WERI-Rb-1 (cell line): Measurements from ENCODE around the gene CDH6.

Experiments used
- DNase-seq: peaks from one replicate; pipeline ENCODE4 v3.0.0-alpha.2; 2020
- H3K27ac ChIP-seq: fragments of 250-450 bp; sonication (Bioruptor Pico); 2 replicates; pipeline ENCODE4 v1.5.1; 2020; ENCODE audit warnings: mild to moderate bottlenecking, moderate library complexity
- H3K27me3 ChIP-seq: fragments of 250-450 bp; sonication (Bioruptor Pico); 2 replicates; pipeline ENCODE4 v1.5.1; 2021; ENCODE audit warnings: mild to moderate bottlenecking, low read depth, moderate library complexity; ENCODE audit not compliant: insufficient read depth, severe bottlenecking
- H3K36me3 ChIP-seq: fragments of 250-450 bp; sonication (Bioruptor Pico); 2 replicates; pipeline ENCODE4 v1.5.1; 2020; ENCODE audit warnings: mild to moderate bottlenecking, moderate library complexity
- H3K4me3 ChIP-seq: 2 replicates; pipeline ENCODE4 v1.5.1; 2011; ENCODE audit warnings: low read depth, mild to moderate bottlenecking, control low read depth, low read length
- H3K9me3 ChIP-seq: fragments of 250-450 bp; sonication (Bioruptor Pico); 2 replicates; pipeline ENCODE4 v1.5.1; 2021; ENCODE audit warnings: mild to moderate bottlenecking, moderate library complexity; ENCODE audit not compliant: severe bottlenecking
- CTCF ChIP-seq: IDR thresholded peaks from 2 replicates; pipeline ENCODE4 v1.5.1; 2011; ENCODE audit warnings: low read depth, mild to moderate bottlenecking, control low read depth, inconsistent platforms, low read length

Gene CDH6

GRCh38 chr5:31214229-31214628, 20.7 kb downstream of the CDH6 start:
- no peak for TF ChIP-seq CTCF
- DNase-seq, result no peak
- Histone ChIP-seq H3K27ac (no peak overlapping the region), H3K9me3 (no peaks in the 10 kb centered on the region), H3K27me3 (no peaks in the 10 kb centered on the region), H3K36me3 (no peaks in the 10 kb centered on the region), H3K4me3 (no peak overlapping the region)

- Histone ChIP-seq H3K4me3 (no peak overlapping the region), H3K27ac (no peak overlapping the region), H3K9me3 (no peaks in the 10 kb centered on the region), H3K27me3 (no peaks in the 10 kb centered on the region), H3K36me3 (no peaks in the 10 kb centered on the region)
- DNase-seq, result no peak
- TF ChIP-seq CTCF, result no peak
These were observed 21.8 kb downstream of the CDH6 start for GRCh38 chr5:31215236-31215635.

GRCh38 chr5:31217446-31217845, 24.0 kb downstream of the CDH6 start:
- no peak for DNase-seq
- no peak for TF ChIP-seq CTCF
- H3K27me3 ChIP-seq, result no peaks in the 10 kb centered on the region
- no peak overlapping the region for H3K27ac ChIP-seq
- H3K4me3 ChIP-seq, result no peak overlapping the region
- H3K9me3 ChIP-seq, result no peaks in the 10 kb centered on the region
- H3K36me3 ChIP-seq, result no peaks in the 10 kb centered on the region

- no peak for TF ChIP-seq CTCF
These were observed 25.5 kb downstream of the CDH6 start for GRCh38 chr5:31218978-31219377.

GRCh38 chr5:31221001-31221400, 27.5 kb downstream of the CDH6 start:
- Histone ChIP-seq H3K27ac (no peak overlapping the region), H3K4me3 (no peak overlapping the region), H3K36me3 (no peaks in the 10 kb centered on the region), H3K27me3 (no peaks in the 10 kb centered on the region), H3K9me3 (no peaks in the 10 kb centered on the region)
- no peak for DNase-seq
- TF ChIP-seq CTCF, result no peak

More at GRCh38 chr5:31218978-31219377, 25.5 kb downstream of the CDH6 start:
- H3K27me3 ChIP-seq, result no peaks in the 10 kb centered on the region
- no peak for DNase-seq
- no peak overlapping the region for H3K27ac ChIP-seq
- no peaks in the 10 kb centered on the region for H3K9me3 ChIP-seq
- H3K4me3 ChIP-seq, result no peak overlapping the region
- H3K36me3 ChIP-seq, result no peaks in the 10 kb centered on the region

GRCh38 chr5:31225118-31225517, 31.6 kb downstream of the CDH6 start:
- no peak for DNase-seq
- Histone ChIP-seq H3K9me3 (no peaks in the 10 kb centered on the region), H3K27ac (no peak overlapping the region), H3K4me3 (no peak overlapping the region), H3K27me3 (no peaks in the 10 kb centered on the region), H3K36me3 (no peaks in the 10 kb centered on the region)
- no peak for TF ChIP-seq CTCF
